Loucy (cell line): ENCODE data around the gene NMU.

ENCODE experiments used
- CTCF ChIP-seq: fragments of 200-600 bp; sonication (generic); conservative IDR thresholded peaks from 2 replicates; pipeline ENCODE4 v1.5.1; 2014; ENCODE audit warnings: mild to moderate bottlenecking, antibody characterized with exemption, low read length
- EZH2phosphoT487 ChIP-seq: fragments of 200-600 bp; IDR thresholded peaks from 2 replicates; pipeline ENCODE4 v1.6.1; 2018; ENCODE audit warnings: antibody characterized with exemption, mild to moderate bottlenecking, moderate library complexity, borderline replicate concordance

GRCh38 chr4:55604996-55605395 lies 31.1 kb downstream of the NMU start:
- TF ChIP-seq CTCF (no peak), EZH2phosphoT487 (no peak)
